ENCODE measurements around the gene PLCB1. TPM values are rescaled to one million over a fixed set of nuclear protein-coding genes. Genes with fewer than 3 reads are reported as not detected.

Gene PLCB1
- total RNA-seq, 1 experiment from 2014 or later = 6.0 TPM

DNA sequence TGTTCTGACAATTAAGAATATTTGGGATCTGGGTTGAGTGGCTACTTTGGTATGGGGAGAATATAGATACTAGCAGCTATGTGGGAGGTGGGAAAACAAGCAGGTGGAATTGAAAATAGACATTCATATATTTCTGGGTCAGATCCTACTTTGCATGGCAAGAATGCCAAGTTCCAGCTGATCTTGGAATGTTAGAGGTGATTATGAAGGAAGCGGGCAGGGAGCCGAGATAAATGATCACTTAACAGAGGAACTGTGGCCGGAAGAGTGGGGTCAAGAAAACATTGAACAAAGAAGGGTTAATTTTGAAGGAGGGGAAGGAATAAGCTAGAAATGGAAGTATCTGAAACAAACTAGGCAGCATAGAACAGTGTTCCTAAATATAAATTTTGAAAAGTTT, 15.4 kb downstream of the PLCB1 start:
- Mint-ChIP-seq H3K4me1 (ENCODE audit: low read depth, unreplicated experiment) (no peaks in the 10 kb centered on the region), H3K4me3 (ENCODE audit: low read depth, unreplicated experiment) (no peak overlapping the region)

GRCh38 chr20:8148501-8148900, 16.4 kb downstream of the PLCB1 start:
- intact Hi-C loops (cut with micrococcal nuclease; ENCODE audit: unreplicated experiment) = no loop called here
- CTCF ChIA-PET = no interaction called here
- no peak for DNase-seq
- Mint-ChIP-seq H3K9me3 (ENCODE audit: low read depth, unreplicated experiment) (no peaks in the 10 kb centered on the region), H3K27me3 (ENCODE audit: unreplicated experiment) (peaks cover 17% of the 10 kb centered on the region), H3K27ac (ENCODE audit: unreplicated experiment) (no peak overlapping the region), H3K4me1 (ENCODE audit: low read depth, unreplicated experiment) (peaks cover 10% of the 10 kb centered on the region), H3K36me3 (ENCODE audit: insufficient read depth, unreplicated experiment) (no peaks in the 10 kb centered on the region), H3K4me3 (ENCODE audit: low read depth, unreplicated experiment) (no peak overlapping the region)
- BruUV-seq (replicated peaks) = no TSS peak
- no peak for TF ChIP-seq CTCF (IDR thresholded peaks at IDR 0.05; ENCODE audit: unreplicated experiment)

More for the DNA sequence above, 15.4 kb downstream of the PLCB1 start:
- DNase-seq = no peak
- intact Hi-C loops (cut with micrococcal nuclease; ENCODE audit: unreplicated experiment) = no loop called here
- peaks cover 22% of the 10 kb centered on the region for H3K27me3 Mint-ChIP-seq (ENCODE audit: unreplicated experiment)
- H3K9me3 Mint-ChIP-seq (ENCODE audit: low read depth, unreplicated experiment) = no peaks in the 10 kb centered on the region
- BruUV-seq (replicated peaks) = no TSS peak
- no peak overlapping the region for H3K27ac Mint-ChIP-seq (ENCODE audit: unreplicated experiment)
- no peak for TF ChIP-seq CTCF (IDR thresholded peaks at IDR 0.05; ENCODE audit: unreplicated experiment)
- CTCF ChIA-PET = no interaction called here
- H3K36me3 Mint-ChIP-seq (ENCODE audit: insufficient read depth, unreplicated experiment) = no peaks in the 10 kb centered on the region

DNA sequence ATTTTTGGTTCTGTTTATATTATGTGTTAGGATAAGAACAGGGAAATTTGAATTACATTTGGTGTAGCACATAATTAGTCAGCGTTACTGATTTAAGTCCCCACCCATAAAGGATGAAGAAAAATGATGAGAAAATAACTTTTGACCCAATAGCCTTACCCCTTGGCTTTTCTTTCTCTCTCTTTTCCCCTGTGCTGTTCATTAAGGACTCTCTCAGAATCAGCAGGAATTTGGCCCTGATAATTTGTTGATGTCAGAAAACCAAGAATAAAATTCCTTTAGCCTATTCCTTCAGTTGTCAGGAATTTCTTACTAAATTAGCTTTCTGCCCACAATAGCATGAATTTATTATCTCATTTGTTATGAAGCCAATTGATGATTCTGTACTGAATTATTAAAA, 18.5 kb downstream of the PLCB1 start:
- CTCF ChIA-PET = no interaction called here
- Mint-ChIP-seq H3K27ac (ENCODE audit: unreplicated experiment) (no peak overlapping the region), H3K36me3 (ENCODE audit: insufficient read depth, unreplicated experiment) (no peaks in the 10 kb centered on the region)

GRCh38 chr20:8151372-8151771, 19.3 kb downstream of the PLCB1 start:
- no peaks in the 10 kb centered on the region for H3K27me3 Mint-ChIP-seq (ENCODE audit: unreplicated experiment)
- no peaks in the 10 kb centered on the region for H3K36me3 Mint-ChIP-seq (ENCODE audit: insufficient read depth, unreplicated experiment)
- no peak for DNase-seq
- no peak for TF ChIP-seq CTCF (IDR thresholded peaks at IDR 0.05; ENCODE audit: unreplicated experiment)
- intact Hi-C loops (cut with micrococcal nuclease; ENCODE audit: unreplicated experiment) = no loop called here
- H3K27ac Mint-ChIP-seq (ENCODE audit: unreplicated experiment) = no peak overlapping the region
- peaks cover 6% of the 10 kb centered on the region for H3K9me3 Mint-ChIP-seq (ENCODE audit: low read depth, unreplicated experiment)
- BruUV-seq (replicated peaks) = no TSS peak
- peaks cover 30% of the 10 kb centered on the region for H3K4me1 Mint-ChIP-seq (ENCODE audit: low read depth, unreplicated experiment)
- CTCF ChIA-PET = no interaction called here
- no peak overlapping the region for H3K4me3 Mint-ChIP-seq (ENCODE audit: low read depth, unreplicated experiment)

More for the DNA sequence above, 18.5 kb downstream of the PLCB1 start:
- BruUV-seq (replicated peaks) = no TSS peak
- DNase-seq = no peak
- Mint-ChIP-seq H3K27me3 (ENCODE audit: unreplicated experiment) (no peaks in the 10 kb centered on the region), H3K4me1 (ENCODE audit: low read depth, unreplicated experiment) (peaks cover 30% of the 10 kb centered on the region), H3K9me3 (ENCODE audit: low read depth, unreplicated experiment) (peaks cover 6% of the 10 kb centered on the region), H3K4me3 (ENCODE audit: low read depth, unreplicated experiment) (no peak overlapping the region)
- intact Hi-C loops (cut with micrococcal nuclease; ENCODE audit: unreplicated experiment) = no loop called here
- TF ChIP-seq CTCF (IDR thresholded peaks at IDR 0.05; ENCODE audit: unreplicated experiment) = no peak

Measured in Calu3 (cell line).